Fibroblast of skin of right quadriceps (primary cell): ENCODE measurements around the gene NRXN3.
A peak's percentile ranks its signal among the peaks of the same experiment; 100 is the strongest.
"Not testable (repeated sequence)": the region's sequence is repeated elsewhere in the genome, so short reads cannot be mapped to it uniquely, and the experiment has no call there.

Source experiments
- DNase-seq: peaks from one replicate; pipeline ENCODE4 v3.0.0-alpha.2; 2013

NRXN3 gene

GRCh38 chr14:78970677-78971076 is 800.5 kb downstream of the NRXN3 start:
- no peak for DNase-seq

- no peak for DNase-seq
Measured at GRCh38 chr14:78972440-78972839, 802.3 kb downstream of the NRXN3 start.

GRCh38 chr14:78974691-78975090 is 804.5 kb downstream of the NRXN3 start:
- DNase-seq: peak; percentile 53

- no peak for DNase-seq
Measured at GRCh38 chr14:78975734-78976133, 805.6 kb downstream of the NRXN3 start.

- DNase-seq: no peak
Measured at GRCh38 chr14:78978896-78979295, 808.7 kb downstream of the NRXN3 start.

- no peak for DNase-seq
Measured at GRCh38 chr14:78982551-78982950, 812.4 kb downstream of the NRXN3 start.

- peak; percentile 75 for DNase-seq
Measured at GRCh38 chr14:78983126-78983525, 813.0 kb downstream of the NRXN3 start.

- DNase-seq: peak; percentile 62
Measured at GRCh38 chr14:78985668-78986381, 815.7 kb downstream of the NRXN3 start.

GRCh38 chr14:78986989-78987388 is 816.8 kb downstream of the NRXN3 start:
- DNase-seq: no peak

GRCh38 chr14:78989221-78989620 is 819.0 kb downstream of the NRXN3 start:
- DNase-seq: no peak

GRCh38 chr14:78992867-78993266 is 822.7 kb downstream of the NRXN3 start:
- no peak for DNase-seq

GRCh38 chr14:78997811-78998210 is 827.6 kb downstream of the NRXN3 start:
- peak; percentile 50 for DNase-seq

GRCh38 chr14:79009286-79009685 is 839.1 kb downstream of the NRXN3 start:
- DNase-seq: no peak

GRCh38 chr14:79011091-79011919 is 841.1 kb downstream of the NRXN3 start:
- DNase-seq: peak; percentile 70

GRCh38 chr14:79011920-79012204 is 841.7 kb downstream of the NRXN3 start:
- DNase-seq: peak; percentile 52

GRCh38 chr14:79016828-79017505 is 846.8 kb downstream of the NRXN3 start:
- DNase-seq: peak; percentile 90

- DNase-seq: no peak
Measured at GRCh38 chr14:79017561-79017960, 847.4 kb downstream of the NRXN3 start.

GRCh38 chr14:79018836-79019235 is 848.7 kb downstream of the NRXN3 start:
- peak; percentile 50 for DNase-seq

GRCh38 chr14:79019898-79020297 is 849.7 kb downstream of the NRXN3 start:
- DNase-seq: not testable (repeated sequence)

- no peak for DNase-seq
Measured at GRCh38 chr14:79021766-79022165, 851.6 kb downstream of the NRXN3 start.

GRCh38 chr14:79027138-79027537 is 857.0 kb downstream of the NRXN3 start:
- no peak for DNase-seq

- DNase-seq: no peak
Measured at GRCh38 chr14:79028281-79028680, 858.1 kb downstream of the NRXN3 start.

- DNase-seq: no peak
Measured at GRCh38 chr14:79036441-79036840, 866.3 kb downstream of the NRXN3 start.

GRCh38 chr14:79037106-79037505 is 866.9 kb downstream of the NRXN3 start:
- DNase-seq: no peak
